Activated CD8-positive, alpha-beta memory T cell treated with anti-CD3 and anti-CD28 coated beads for 36 hours (primary cell): ENCODE results near the gene DHRS9. TPM values are rescaled to one million over a fixed set of nuclear protein-coding genes. Genes with fewer than 3 reads are reported as not detected.
"Not testable (repeated sequence)": the region's sequence is repeated elsewhere in the genome, so short reads cannot be mapped to it uniquely, and the experiment has no call there.

Experiments
- CTCF ChIA-PET: fragments of 350-600 bp; sonication (Branson Sonifier 250); formaldehyde crosslinking; loops from one replicate; lab custom pipeline; 2021; ENCODE audit warnings: antibody characterized with exemption; lab: Charles Lee
- POLR2A ChIA-PET: fragments of 350-600 bp; sonication (Branson Sonifier 250); formaldehyde crosslinking; loops from one replicate; lab custom pipeline; 2021; ENCODE audit warnings: antibody characterized with exemption; lab: Charles Lee
- total RNA-seq, 2 experiments: library from RNA; stranded (reverse); gene quantifications; one replicate each; pipeline ENCODE4 v1.2.3, GENCODE V29; 2021

The DHRS9 gene
- total RNA-seq, 2 experiments from 2014 or later = 0.19 TPM; not detected in 1

- POLR2A ChIA-PET, CTCF ChIA-PET: not testable (repeated sequence)
Observed at GRCh38 chr2:169054575-169054974, 14.8 kb upstream of the DHRS9 start.

- CTCF ChIA-PET, POLR2A ChIA-PET: not testable (repeated sequence)
Observed at GRCh38 chr2:169064199-169064598, 5.2 kb upstream of the DHRS9 start.

GRCh38 chr2:169065422-169065821 lies 3.9 kb upstream of the DHRS9 start:
- ChIA-PET POLR2A (no interaction called here), CTCF (no interaction called here)

GRCh38 chr2:169065864-169066517 lies 3.4 kb upstream of the DHRS9 start:
- ChIA-PET CTCF (no interaction called here), POLR2A (no interaction called here)

GRCh38 chr2:169066897-169067296 lies 2.5 kb upstream of the DHRS9 start:
- CTCF ChIA-PET = no interaction called here
- POLR2A ChIA-PET = no interaction called here

GRCh38 chr2:169069833-169070232 lies 470 bp downstream of the DHRS9 start:
- CTCF ChIA-PET = no interaction called here
- POLR2A ChIA-PET = no interaction called here

GRCh38 chr2:169071455-169071854 lies 2.1 kb downstream of the DHRS9 start:
- POLR2A ChIA-PET = no interaction called here
- CTCF ChIA-PET = no interaction called here

GRCh38 chr2:169072163-169072925 lies 3.0 kb downstream of the DHRS9 start:
- POLR2A ChIA-PET = no interaction called here
- CTCF ChIA-PET = no interaction called here

GRCh38 chr2:169073211-169073962 lies 4.0 kb downstream of the DHRS9 start:
- ChIA-PET CTCF (no interaction called here), POLR2A (no interaction called here)

GRCh38 chr2:169073963-169074751 lies 4.8 kb downstream of the DHRS9 start:
- POLR2A ChIA-PET = no interaction called here
- CTCF ChIA-PET = interaction anchor here (1.0 kb wide), 1 partner anchor 35 kb away, joined by 3 read pairs; no protein-coding TSS in a partner anchor

- ChIA-PET CTCF (no interaction called here), POLR2A (no interaction called here)
Observed at GRCh38 chr2:169077674-169078240, 8.4 kb downstream of the DHRS9 start.

- CTCF ChIA-PET = no interaction called here
Observed at GRCh38 chr2:169080250-169081069, 11.1 kb downstream of the DHRS9 start.

GRCh38 chr2:169081551-169081950 lies 12.2 kb downstream of the DHRS9 start:
- CTCF ChIA-PET = interaction anchor here (0.6 kb wide), 1 partner anchor 46 kb away, joined by 3 read pairs; no protein-coding TSS in a partner anchor

More at GRCh38 chr2:169080250-169081069, 11.1 kb downstream of the DHRS9 start:
- POLR2A ChIA-PET = no interaction called here

GRCh38 chr2:169082995-169083394 lies 13.6 kb downstream of the DHRS9 start:
- POLR2A ChIA-PET = no interaction called here
- CTCF ChIA-PET = no interaction called here

More at GRCh38 chr2:169081551-169081950, 12.2 kb downstream of the DHRS9 start:
- POLR2A ChIA-PET = no interaction called here

- CTCF ChIA-PET = no interaction called here
- POLR2A ChIA-PET = no interaction called here
Observed at GRCh38 chr2:169086893-169087467, 17.6 kb downstream of the DHRS9 start.

GRCh38 chr2:169087757-169088379 lies 18.5 kb downstream of the DHRS9 start:
- ChIA-PET CTCF (interaction anchor here (0.5 kb wide), 1 partner anchor 9 kb away, joined by 3 read pairs; no protein-coding TSS in a partner anchor), POLR2A (no interaction called here)

GRCh38 chr2:169089182-169089581 lies 19.8 kb downstream of the DHRS9 start:
- CTCF ChIA-PET = no interaction called here
- POLR2A ChIA-PET = no interaction called here
